Measurements from ENCODE around the gene CDYL.

The CDYL gene

DNA sequence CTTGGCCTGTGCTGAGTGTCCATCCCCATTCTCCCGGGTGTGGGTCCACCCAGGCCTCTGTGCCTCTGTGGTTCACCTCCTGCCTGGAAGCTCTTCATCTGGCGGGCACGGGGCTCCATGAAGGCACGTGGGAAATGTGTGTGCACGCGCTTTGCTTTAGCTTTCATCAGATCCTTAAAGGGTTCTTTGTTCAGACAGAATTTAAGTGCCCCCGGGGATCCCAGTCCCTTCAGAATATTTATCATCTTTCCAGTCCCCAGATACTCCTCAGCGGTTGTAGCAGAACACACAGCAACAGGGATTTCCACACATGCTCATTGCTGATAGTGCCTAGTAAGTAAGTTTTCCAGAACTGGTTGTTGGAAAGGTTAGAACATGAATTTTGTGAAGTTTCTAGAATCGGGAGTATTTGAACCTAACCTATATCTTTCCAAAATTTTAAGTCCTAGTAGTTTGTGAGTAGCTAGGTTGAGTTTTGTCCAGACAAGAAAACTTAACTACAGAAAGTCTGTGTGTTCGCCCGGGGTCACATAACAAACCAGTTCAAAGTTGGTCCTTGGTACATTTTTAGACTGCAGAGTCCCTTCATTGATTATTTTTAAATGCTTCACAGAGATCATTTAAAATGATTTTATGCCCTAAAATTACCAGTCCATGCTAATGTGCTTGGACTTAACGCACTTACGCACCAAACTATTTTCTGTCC is 159.9 kb downstream of the CDYL start:
- DNase-seq (ENCODE audit: low read depth in 2 of 2): no peak

DNA sequence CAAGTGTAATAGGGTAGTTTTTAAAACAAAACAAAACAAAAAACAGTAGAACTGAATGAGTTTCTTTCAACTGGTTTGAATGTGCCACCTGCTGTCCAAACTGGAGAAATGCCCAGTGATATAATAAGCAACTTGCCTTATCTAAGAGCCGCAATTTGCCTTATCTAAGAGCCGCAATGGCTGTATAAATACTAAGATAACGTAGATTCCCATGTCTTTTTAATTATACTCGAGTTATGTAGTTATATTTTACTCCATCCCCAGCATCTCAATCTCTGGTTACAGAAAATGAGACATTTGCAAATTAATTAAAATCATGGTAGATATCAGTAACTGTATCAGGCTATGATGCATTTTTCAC is 160.5 kb downstream of the CDYL start:
- DNase-seq (ENCODE audit: low read depth in 2 of 2): no peak

GRCh38 chr6:4937414-4937813 is 161.2 kb downstream of the CDYL start:
- DNase-seq (ENCODE audit: low read depth in 2 of 2): no peak

- no peak for DNase-seq (ENCODE audit: low read depth in 2 of 2)
Observed at GRCh38 chr6:4939241-4939640, 163.0 kb downstream of the CDYL start.

DNA sequence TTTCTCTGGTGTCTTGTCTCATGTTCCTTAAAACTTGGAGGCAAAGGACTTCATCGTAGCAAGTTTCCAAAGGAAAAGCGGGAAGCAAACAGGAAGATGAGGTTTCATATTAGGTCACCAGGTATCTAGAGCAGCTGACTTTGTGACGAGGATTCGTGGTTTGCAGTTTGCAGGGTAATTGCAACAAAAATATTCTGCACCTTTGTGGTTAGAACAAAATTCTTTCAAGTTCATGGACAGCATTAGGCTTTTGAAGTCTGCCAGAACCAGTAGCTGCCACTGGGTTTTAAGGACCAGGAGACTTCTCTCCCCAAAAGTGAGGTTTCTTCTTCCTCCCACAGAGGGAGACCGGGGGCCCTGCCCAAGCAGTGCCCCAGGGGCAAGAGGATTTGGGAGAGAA is 164.2 kb downstream of the CDYL start:
- DNase-seq (ENCODE audit: low read depth in 2 of 2): no peak

GRCh38 chr6:4941782-4942672 is 165.8 kb downstream of the CDYL start:
- peak in 1 of 2 donors; percentile 24 for DNase-seq (ENCODE audit: low read depth in 2 of 2)

DNA sequence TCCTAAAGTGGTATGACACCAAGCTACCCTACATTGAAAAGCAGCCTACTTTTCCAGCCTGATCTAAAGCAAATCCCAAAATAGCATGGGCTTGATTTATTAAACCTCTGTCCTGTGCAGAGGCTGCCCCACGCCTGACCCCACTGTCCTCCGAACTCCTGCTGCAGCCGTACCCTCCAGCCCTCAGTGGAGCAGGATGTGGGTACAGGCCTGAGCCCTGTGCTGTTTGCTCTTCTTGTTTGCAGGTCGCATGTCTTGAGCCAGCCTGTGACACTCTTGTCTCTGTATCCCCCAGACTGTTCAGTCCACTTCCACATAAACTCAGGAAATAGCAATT is 166.4 kb downstream of the CDYL start:
- no peak for DNase-seq (ENCODE audit: low read depth in 2 of 2)

- DNase-seq (ENCODE audit: low read depth in 2 of 2): no peak
Observed at GRCh38 chr6:4943716-4944115, 167.5 kb downstream of the CDYL start.

GRCh38 chr6:4944325-4944724 is 168.1 kb downstream of the CDYL start:
- no peak for DNase-seq (ENCODE audit: low read depth in 2 of 2)

DNA sequence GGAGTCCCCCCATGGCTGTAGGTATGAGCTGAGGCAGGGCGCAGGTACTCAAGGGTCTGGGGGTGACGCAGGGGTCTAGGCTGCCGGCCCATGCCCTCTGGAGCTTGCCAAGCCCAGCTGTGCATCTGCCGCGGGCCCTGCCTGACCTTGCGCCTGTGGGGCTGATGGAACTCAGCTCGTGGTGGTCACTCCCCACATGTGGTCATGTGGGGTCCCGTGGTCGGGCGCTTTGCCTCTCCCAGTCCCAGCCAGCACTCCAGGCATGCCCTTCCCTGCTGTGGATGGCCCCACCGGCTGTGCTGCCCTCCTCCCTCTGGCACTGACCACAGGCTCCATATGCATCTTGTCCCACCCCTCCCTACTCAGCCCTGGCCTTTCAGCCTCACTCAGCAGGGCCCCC is 170.3 kb downstream of the CDYL start:
- no peak for DNase-seq (ENCODE audit: low read depth in 2 of 2)

GRCh38 chr6:4947716-4948115 is 171.5 kb downstream of the CDYL start:
- DNase-seq (ENCODE audit: low read depth in 2 of 2): no peak

DNA sequence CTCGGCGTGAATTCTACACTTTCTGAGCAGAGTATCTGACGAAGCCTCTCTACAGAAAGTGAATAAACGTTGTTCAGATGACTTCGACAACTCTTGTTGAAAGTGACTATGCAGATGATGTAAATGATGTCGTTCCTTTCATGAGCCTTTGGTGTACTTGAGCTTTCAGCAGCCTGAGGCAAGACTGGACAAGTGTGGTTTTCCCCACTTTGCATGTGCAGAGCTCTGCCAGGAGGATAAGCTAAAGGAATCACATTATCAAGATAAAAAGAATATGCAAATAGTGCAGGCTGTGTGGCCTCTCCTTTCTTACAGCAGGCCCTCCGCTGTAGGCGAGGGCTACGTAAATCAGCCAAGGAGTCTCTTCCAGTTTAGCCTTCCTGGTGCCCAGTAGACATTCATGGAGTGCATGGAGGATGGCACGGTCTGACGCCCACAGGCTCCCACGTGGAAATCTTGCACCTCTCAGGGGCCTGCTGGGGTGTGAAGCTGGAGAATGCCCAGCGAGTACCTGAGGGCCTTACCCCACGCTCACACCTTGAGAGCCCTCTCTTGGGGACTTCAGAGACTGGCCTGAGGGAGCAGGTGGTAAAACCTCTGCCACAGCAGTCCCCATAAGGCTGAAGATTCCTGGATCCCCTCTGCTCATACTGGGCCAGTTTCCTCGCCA is 172.7 kb downstream of the CDYL start:
- DNase-seq (ENCODE audit: low read depth in 2 of 2): no peak

- DNase-seq (ENCODE audit: low read depth in 2 of 2): no peak
Observed at GRCh38 chr6:4950076-4950475, 173.9 kb downstream of the CDYL start.

GRCh38 chr6:4950836-4951533 is 174.8 kb downstream of the CDYL start:
- DNase-seq (ENCODE audit: low read depth in 2 of 2): no peak

DNA sequence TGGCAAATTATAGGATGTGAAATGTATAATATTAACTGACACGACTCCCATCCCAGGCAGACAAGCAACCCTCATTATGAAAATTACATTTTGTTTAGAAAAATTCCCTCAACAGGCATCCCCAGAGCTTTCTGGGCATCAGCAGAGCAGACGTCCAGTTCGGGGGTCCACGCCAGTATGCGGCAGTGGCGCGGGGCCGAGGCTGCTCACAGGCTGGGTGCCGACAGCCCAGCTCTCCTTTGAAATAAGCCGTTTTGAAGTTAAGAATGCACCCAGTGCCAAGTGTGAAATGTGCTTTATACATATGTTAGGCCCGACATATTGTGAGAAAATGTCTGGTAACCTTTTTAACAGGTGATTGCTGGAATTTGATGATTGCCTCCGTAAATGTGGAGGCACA is 177.2 kb downstream of the CDYL start:
- DNase-seq (ENCODE audit: low read depth in 2 of 2): no peak

GRCh38 chr6:4956625-4957024 is 180.4 kb downstream of the CDYL start:
- no peak for DNase-seq (ENCODE audit: low read depth in 2 of 2)

DNA sequence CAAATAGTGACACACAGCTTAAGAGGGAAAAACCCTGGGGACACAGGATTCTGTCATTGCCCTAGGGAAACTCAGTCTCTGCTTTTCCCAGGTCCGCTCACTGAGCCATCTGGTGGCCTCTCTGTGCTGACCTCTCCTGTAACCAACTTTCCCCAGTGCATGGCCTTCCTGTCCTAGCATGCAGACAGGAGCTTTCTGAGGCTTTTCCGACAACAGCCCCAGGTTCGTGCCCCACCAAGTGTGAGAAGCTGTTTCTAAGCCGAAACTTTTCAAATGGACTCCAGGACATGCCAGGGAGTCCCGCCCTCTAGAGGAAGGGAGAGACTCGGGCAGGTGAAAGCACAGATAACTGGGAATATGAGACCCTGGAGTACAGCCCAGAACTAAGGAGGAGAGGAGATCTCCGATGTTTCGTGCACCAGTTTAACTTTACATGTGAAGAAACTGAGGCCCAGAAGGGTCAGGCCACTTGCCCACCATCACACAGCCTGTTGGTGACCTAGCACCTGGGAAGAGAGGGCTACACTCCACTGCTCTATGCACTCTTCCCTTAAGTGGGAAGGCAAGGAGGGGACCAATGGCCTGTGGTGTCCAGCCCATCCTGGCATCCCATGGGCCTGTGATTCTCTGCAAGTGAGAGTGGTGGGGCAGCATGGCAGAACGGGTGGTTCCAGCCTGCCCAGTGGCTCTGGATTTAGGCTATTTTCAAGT is 181.5 kb downstream of the CDYL start:
- no peak for DNase-seq (ENCODE audit: low read depth in 2 of 2)

DNA sequence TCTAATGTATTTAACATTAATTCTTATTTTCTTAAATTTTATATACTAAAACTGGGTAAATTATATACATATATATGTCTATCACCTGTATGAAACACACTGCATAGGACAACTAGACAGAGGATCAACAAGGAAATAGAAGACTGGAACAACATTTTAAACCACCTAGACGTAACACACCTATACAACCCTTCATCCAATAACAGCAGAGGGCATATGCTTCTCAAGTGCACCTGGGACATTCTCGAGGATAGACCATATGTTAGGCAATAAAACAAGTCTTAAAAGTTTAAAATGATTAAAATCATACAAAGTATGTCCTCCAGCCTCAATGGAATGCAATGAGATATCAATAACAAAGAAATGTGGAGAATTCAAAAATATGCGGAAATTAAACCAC is 182.4 kb downstream of the CDYL start:
- no peak for DNase-seq (ENCODE audit: low read depth in 2 of 2)

GRCh38 chr6:4961322-4962168 is 185.3 kb downstream of the CDYL start:
- DNase-seq (ENCODE audit: low read depth in 2 of 2): no peak

DNA sequence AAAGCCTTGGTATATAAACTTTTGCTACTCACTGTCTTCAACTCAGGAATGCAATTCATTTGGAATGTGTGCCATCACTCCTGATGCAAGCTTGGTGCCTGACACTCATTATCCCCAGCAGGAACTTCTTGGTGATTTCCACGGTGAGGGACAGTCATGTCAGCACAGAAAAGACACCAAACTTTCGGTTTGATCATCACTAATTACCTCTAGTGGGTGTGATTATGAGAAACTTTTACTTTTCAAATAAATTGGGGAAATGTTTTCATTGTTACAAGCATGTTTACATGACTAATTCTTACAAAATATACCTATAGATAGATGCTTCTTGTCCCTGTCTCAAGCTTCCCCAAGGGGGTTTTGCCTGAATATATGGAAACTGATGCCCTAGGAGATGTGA is 186.7 kb downstream of the CDYL start:
- no peak for DNase-seq (ENCODE audit: low read depth in 2 of 2)
